OCI-LY7 (cell line): ENCODE measurements around the gene KIF21B.
"Not testable (repeated sequence)": the region's sequence is repeated elsewhere in the genome, so short reads cannot be mapped to it uniquely, and the experiment has no call there.

Experiments used
- CTCF ChIP-seq: fragments of 200-600 bp; sonication (generic); conservative IDR thresholded peaks from 2 replicates; pipeline ENCODE4 v1.5.1; 2014; ENCODE audit warnings: mild to moderate bottlenecking, antibody characterized with exemption, low read length, moderate library complexity, mixed read lengths
- EZH2phosphoT487 ChIP-seq: fragments of 200-600 bp; sonication (generic); IDR thresholded peaks from 2 replicates; pipeline ENCODE4 v1.6.1; 2018; ENCODE audit warnings: low read depth, borderline replicate concordance, mild to moderate bottlenecking, mixed run types, antibody characterized with exemption, low read length, moderate library complexity, mixed read lengths

- TF ChIP-seq CTCF, EZH2phosphoT487: not testable (repeated sequence)
Observed at GRCh38 chr1:200935286-200935962, 88.1 kb downstream of the KIF21B start.
